Activated CD4-positive, alpha-beta T cell treated with anti-CD3 and anti-CD28 coated beads, Interleukin-2, amount 50 U/mL, for 48 hours (primary cell): ENCODE measurements around the gene DDAH2.

Experiments used
- DNase-seq, 2 experiments: peaks; one replicate each; pipeline ENCODE4 v3.0.0-alpha.2; 2020

Gene DDAH2

GRCh38 chr6:31728767-31729514 is at the start of gene DDAH2:
TSS of gene DDAH2 (minus strand) at chr6:31729299. CDS start at chr6:31729161, 138 bp downstream.
- DNase-seq = no peak

- no peak for DNase-seq
Observed at GRCh38 chr6:31778193-31778592, 49.1 kb upstream of the DDAH2 start.

- DNase-seq = no peak
Observed at GRCh38 chr6:31777667-31778050, 48.6 kb upstream of the DDAH2 start.

GRCh38 chr6:31776989-31777666 is 48.0 kb upstream of the DDAH2 start, which contains the start of gene VWA7:
TSS of gene VWA7 (minus strand) at chr6:31777328. CDS start at chr6:31776779, 549 bp downstream.
- DNase-seq = peak; percentile 82 to 85

- peak in 1 of 2 experiments; percentile 22 for DNase-seq
Observed at GRCh38 chr6:31776485-31776988, 47.4 kb upstream of the DDAH2 start.

- DNase-seq = no peak
Observed at GRCh38 chr6:31775633-31776484, 46.8 kb upstream of the DDAH2 start.

GRCh38 chr6:31775184-31775583 is 46.1 kb upstream of the DDAH2 start:
- DNase-seq = no peak

GRCh38 chr6:31771992-31772358 is 42.9 kb upstream of the DDAH2 start:
- DNase-seq = peak in 1 of 2 experiments; percentile 24

- no peak for DNase-seq
Observed at GRCh38 chr6:31770860-31771259, 41.8 kb upstream of the DDAH2 start.

- DNase-seq = peak; percentile 88 to 92
Observed at GRCh38 chr6:31769684-31770371, 40.7 kb upstream of the DDAH2 start.

- DNase-seq = no peak
Observed at GRCh38 chr6:31768363-31769257, 39.5 kb upstream of the DDAH2 start.

GRCh38 chr6:31767096-31767645 is 38.1 kb upstream of the DDAH2 start:
- DNase-seq = no peak

GRCh38 chr6:31765910-31766794 is 37.1 kb upstream of the DDAH2 start:
- DNase-seq = no peak

GRCh38 chr6:31765559-31765909 is 36.4 kb upstream of the DDAH2 start:
- no peak for DNase-seq

GRCh38 chr6:31764198-31764597 is 35.1 kb upstream of the DDAH2 start:
- DNase-seq = no peak

GRCh38 chr6:31763619-31763940 is 34.5 kb upstream of the DDAH2 start:
- no peak for DNase-seq

GRCh38 chr6:31762878-31763618 is 33.9 kb upstream of the DDAH2 start:
- DNase-seq = no peak

GRCh38 chr6:31762356-31762755 is 33.3 kb upstream of the DDAH2 start, which contains the start of gene SAPCD1:
TSS of gene SAPCD1 (plus strand) at chr6:31762656. CDS start at chr6:31763055, 399 bp downstream.
- no peak for DNase-seq

GRCh38 chr6:31761343-31761742 is 32.2 kb upstream of the DDAH2 start:
- no peak for DNase-seq
